ENCODE data around the gene EPS8L3. TPM values are rescaled to one million over a fixed set of nuclear protein-coding genes. Genes with fewer than 3 reads are reported as not detected.

The EPS8L3 gene
- total RNA-seq, 2 donors from 2014 or later = 4.2 TPM; not detected in 1

GRCh38 chr1:109793089-109793485, 29.4 kb upstream of the EPS8L3 start:
- H3K27ac ChIP-seq = peak overlapping the region in 1 of 4 donors; percentile 14

GRCh38 chr1:109792056-109792831, 28.5 kb upstream of the EPS8L3 start:
- no peak overlapping the region for H3K4me3 ChIP-seq
- ATAC-seq (peak; percentile 54), DNase-seq (peak; percentile 48 to 65 (median 64))
- H3K27me3 ChIP-seq = no peaks in the 10 kb centered on the region
- no peak overlapping the region for H3K27ac ChIP-seq
- peaks cover 30% of the 10 kb centered on the region for H3K4me1 ChIP-seq
- TF ChIP-seq POLR2A (IDR thresholded peaks at IDR 0.05) (no peak), CTCF (IDR thresholded peaks at IDR 0.05) (peak in 1 of 7 experiments; percentile 9)
- intact Hi-C loops (cut with DNase I) = no loop called here
- 45 to 51% methylated on average over 11 to 18 of the region's 18 CpGs for WGBS, 2 donors
- H3K36me3 ChIP-seq (replicated peaks in 1 of 2; ENCODE audit: insufficient read depth in 1 of 2, low read depth in 2 of 2) = no peaks in the 10 kb centered on the region
- no peaks in the 10 kb centered on the region for H3K9me3 ChIP-seq

More at GRCh38 chr1:109793089-109793485, 29.4 kb upstream of the EPS8L3 start:
- intact Hi-C loops (cut with DNase I) = no loop called here
- no peaks in the 10 kb centered on the region for H3K9me3 ChIP-seq
- H3K36me3 ChIP-seq (replicated peaks in 1 of 2; ENCODE audit: insufficient read depth in 1 of 2, low read depth in 2 of 2) = no peaks in the 10 kb centered on the region
- TF ChIP-seq CTCF (IDR thresholded peaks at IDR 0.05) (no peak), POLR2A (IDR thresholded peaks at IDR 0.05) (no peak)
- no peak for DNase-seq
- H3K4me3 ChIP-seq = no peak overlapping the region
- no peaks in the 10 kb centered on the region for H3K27me3 ChIP-seq
- no peak for ATAC-seq
- 62 to 69% methylated on average over 5 of the region's 5 CpGs for WGBS, 2 donors
- H3K4me1 ChIP-seq = peaks cover 30% of the 10 kb centered on the region

GRCh38 chr1:109791495-109792043, 27.8 kb upstream of the EPS8L3 start:
- 74 to 80% methylated on average over 6 to 9 of the region's 9 CpGs for WGBS, 2 donors
- no peaks in the 10 kb centered on the region for H3K27me3 ChIP-seq
- H3K9me3 ChIP-seq = no peaks in the 10 kb centered on the region
- intact Hi-C loops (cut with DNase I) = no loop called here
- H3K4me3 ChIP-seq = no peak overlapping the region
- no peak for TF ChIP-seq POLR2A (IDR thresholded peaks at IDR 0.05)
- no peak for TF ChIP-seq CTCF (IDR thresholded peaks at IDR 0.05)
- H3K4me1 ChIP-seq = peaks cover 30% of the 10 kb centered on the region
- no peak overlapping the region for H3K27ac ChIP-seq
- H3K36me3 ChIP-seq (replicated peaks in 1 of 2; ENCODE audit: insufficient read depth in 1 of 2, low read depth in 2 of 2) = no peaks in the 10 kb centered on the region
- ATAC-seq = no peak
- no peak for DNase-seq

- ATAC-seq (no peak), DNase-seq (peak in 2 of 4 donors; percentile 34 to 54)
- peaks cover 30% of the 10 kb centered on the region for H3K4me1 ChIP-seq
- H3K9me3 ChIP-seq = no peaks in the 10 kb centered on the region
- no peaks in the 10 kb centered on the region for H3K36me3 ChIP-seq (replicated peaks in 1 of 2; ENCODE audit: insufficient read depth in 1 of 2, low read depth in 2 of 2)
- TF ChIP-seq POLR2A (IDR thresholded peaks at IDR 0.05) (no peak), CTCF (IDR thresholded peaks at IDR 0.05) (peak in 2 of 7 experiments; percentile 3 to 7)
- no peak overlapping the region for H3K4me3 ChIP-seq
- intact Hi-C loops (cut with DNase I) = no loop called here
- 63 to 67% methylated on average over 12 of the region's 12 CpGs for WGBS, 2 donors
- H3K27me3 ChIP-seq = no peaks in the 10 kb centered on the region
- H3K27ac ChIP-seq = no peak overlapping the region
Observed at GRCh38 chr1:109790735-109791494, 27.2 kb upstream of the EPS8L3 start.
